Amniotic epithelial cell (primary cell): Measurements from ENCODE around the gene DDIT4L.
"Not testable (repeated sequence)": the region's sequence is repeated elsewhere in the genome, so short reads cannot be mapped to it uniquely, and the experiment has no call there.

Source experiments
- DNase-seq: peaks from one replicate; pipeline ENCODE4 v3.0.0-alpha.2; 2010; ENCODE audit warnings: low read depth

Gene DDIT4L

DNA sequence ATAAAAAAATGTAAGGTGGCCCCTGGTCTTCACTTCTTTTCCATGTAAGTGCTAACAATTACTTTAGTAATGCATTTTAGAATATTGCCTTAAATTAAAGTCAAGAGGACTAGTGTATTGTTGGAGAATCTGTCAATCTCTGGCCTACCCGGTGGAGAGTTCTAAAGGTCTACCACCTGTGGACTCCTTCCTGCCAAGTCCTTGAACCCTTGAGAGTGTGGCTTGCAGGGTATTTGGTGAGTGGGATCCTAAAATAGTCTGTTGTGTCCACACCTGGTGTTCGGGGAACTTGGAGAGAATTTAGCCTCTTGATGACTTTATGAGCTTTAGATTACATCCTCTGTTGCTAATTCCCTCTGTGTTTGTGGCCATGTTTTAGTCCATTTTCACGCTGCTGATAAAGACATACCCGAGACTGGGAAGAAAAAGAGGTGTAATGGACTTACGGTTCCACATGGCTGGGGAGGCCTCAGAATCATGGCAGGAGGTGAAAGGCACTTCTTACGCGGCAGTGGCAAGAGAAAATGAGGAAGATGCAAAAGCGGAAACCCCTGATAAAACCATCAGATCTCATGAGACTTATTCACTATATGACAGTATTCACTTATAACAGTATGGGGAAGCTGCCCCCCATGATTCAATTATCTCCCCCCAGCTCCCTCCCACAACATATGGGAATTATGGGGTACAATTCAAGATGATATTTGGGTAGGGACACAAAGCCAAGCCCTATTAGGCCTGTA is 23.8 kb downstream of the DDIT4L start:
- no peak for DNase-seq

DNA sequence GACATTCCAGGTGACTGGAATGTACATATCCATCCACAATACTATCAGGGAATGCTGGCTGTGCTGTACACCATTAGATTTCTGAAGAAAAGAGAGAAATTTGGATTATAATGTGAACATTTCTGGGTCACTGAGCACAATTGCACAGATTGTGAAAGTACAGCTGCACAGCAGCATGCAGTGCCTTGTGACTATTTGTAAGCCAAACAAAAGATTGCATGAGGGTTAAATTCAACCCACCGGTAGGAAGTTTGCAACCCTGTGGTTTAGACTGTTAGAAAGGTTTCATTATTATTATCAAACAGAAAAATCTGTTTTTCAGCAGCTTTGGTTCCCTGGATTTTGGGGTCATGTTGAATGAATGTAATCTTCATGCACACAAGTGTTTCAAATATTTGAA is 24.5 kb downstream of the DDIT4L start:
- DNase-seq, result no peak

DNA sequence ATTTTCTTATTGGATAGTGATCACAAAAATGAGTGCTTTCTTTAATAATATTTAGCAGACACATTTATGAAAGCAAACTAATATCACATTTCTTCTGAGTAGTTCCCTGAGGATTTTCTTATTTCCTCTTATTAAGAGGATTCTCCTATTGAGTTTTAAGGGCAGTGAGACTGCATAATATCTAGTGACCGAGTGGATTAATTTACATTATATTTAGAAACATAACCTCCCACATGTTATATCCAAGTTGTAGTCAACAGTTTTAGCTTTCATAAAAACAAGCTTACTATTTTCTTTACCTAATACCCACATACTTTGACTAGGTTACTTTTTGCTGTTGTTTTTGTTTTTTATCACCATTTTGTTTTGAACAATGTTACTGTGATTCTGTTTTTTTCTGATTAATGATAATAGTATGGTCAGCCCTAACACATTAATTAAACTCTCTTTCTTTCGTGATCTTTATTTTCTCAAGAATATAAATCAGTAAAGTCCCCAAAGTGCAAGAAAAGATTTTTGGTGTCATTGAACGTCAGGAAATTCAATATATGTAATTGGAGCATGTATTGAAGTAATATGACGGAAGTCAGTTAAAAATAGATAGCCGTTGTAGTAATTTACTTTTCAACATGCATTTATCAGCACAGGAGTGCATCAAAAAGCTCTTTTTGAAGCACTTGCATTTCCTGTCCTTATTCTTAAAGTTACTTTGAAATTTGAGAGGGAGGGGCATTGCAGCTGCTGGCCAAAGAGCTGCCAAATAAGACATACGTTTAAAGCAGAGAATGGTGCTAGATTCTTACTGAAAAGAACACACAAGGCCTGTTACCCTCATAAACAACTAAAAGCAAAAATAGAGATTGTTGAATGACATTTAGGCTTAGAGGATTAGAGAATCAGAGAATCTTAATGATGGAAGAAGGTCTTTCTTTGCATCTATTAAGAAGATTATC is 25.2 kb downstream of the DDIT4L start:
- DNase-seq, result no peak

DNA sequence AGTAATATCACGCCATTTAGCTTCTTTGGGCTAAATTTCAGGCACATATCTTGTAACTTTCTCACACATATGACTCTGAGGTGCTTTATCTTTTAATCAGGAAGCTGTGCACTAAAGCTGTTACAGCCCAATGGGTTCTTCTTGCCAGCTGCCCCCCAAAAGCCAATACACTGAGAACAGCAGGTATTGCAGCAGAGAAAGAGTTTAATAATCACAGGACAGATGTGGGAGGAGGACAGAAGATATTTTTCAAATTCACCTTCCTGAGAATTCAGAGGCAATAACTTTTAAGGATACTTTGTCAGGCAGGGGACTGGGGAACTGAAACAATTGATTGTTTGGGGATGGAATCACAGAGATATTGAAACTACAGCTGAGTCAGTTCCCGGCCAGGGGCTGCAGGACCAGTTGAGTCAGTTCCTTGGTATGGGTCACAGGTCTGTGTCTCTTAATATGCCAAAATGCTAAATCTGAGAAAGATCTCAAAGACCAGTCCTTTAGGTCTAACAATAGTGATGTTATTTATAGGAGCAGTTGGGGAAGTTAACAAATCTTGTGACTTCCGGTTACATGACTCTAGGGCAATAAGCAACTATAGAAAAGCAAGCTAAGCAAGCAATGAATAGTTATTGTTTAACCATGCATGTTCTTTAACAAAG is 28.1 kb downstream of the DDIT4L start:
- no peak for DNase-seq

DNA sequence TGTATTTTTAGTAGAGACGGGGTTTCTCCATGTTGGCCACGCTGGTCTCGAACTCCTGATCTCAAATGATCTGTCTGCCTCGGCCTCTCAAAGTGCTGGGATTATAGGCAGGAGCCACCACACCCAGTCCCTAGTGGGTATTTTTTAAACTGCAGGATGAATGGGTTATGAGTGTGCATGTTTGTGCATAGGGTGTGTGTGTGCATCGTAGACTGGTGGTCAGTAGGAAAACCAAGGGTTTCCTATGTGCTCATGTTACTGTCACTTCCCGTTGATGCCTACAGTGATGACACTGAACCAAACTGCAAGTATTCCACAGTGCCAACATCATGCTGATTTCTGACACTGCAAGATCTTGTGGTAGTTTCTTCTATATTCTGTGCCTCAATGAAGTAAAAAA is 41.1 kb downstream of the DDIT4L start:
- DNase-seq, result no peak

DNA sequence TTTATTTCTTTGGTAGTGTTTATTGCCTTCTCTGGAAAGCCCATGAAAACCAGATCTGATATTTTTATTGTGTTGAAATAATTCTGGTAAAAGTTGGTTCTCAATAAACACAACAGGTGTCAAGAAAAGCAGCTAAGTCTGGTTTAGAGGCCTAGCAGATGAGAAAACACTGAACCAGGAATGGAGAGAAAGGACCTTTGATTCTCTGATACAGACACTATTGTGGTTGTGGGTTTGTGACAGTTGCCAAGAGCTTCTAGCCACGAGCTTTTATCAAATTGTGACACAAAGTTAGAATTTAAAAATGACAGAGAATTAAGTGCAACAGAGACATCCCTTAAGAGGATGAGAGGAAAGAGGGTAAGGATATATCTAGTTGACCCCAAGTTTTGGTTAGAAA is 42.6 kb downstream of the DDIT4L start:
- no peak for DNase-seq

DNA sequence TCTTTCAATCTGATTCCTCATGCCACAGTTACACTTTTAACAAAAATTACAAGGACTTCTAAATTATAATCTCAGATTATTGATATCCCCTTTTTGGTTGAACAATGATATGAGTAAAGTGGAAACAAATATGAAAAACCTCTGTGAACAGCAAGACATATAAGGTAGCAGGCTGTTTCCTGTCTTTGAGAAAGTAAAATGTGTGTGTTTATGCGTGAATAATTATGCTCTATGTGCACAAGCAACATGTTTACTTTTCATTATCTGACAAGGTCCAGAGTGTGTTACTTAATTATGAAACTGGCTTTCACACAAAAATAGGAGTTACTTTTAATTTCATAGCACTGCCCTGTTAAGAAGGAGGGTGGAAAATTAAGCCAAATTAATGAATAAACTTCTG is 43.1 kb downstream of the DDIT4L start:
- DNase-seq, result no peak

DNA sequence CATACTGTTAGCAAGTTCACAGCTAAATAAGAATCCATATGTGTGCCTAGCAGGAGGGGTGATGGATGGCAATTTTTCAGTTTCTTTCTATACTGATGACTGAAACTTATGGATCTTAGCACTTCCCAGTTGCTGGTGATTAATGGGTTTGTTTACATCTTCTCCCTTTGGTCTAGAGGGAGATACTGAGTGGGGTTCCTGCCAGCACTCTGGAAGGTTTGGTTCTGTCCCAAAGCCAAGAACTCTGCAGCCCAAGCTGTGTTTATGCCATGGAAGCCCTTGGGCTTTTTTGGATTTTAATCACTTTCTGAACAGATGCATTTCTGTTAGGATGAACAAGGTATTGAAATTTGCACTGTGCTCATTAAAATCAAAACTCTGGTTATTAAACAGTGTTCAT is 43.5 kb downstream of the DDIT4L start:
- DNase-seq, result peak; percentile 20

DNA sequence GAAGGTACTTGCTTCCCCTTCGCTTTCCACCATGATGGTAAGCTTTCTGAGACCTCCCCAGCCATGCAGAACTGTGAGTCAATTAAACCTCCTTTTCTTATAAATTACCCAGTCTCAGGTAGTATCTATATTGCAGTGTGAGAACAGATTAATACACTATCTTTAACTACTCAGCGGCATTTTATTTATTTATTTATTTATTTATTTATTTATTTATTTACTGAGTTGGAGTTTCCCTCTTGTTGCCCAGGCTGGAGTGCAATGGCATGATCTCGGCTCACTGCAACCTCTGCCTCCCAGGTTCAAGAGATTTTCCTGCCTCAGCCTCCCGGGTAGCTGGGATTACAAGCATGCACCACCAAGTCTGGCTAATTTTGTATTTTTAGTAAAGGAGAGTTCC is 52.9 kb downstream of the DDIT4L start:
- DNase-seq, result not testable (repeated sequence)
